Endothelial cell of umbilical vein (primary cell): ENCODE results near the gene COPS4. TPM values are rescaled to one million over a fixed set of nuclear protein-coding genes. Genes with fewer than 3 reads are reported as not detected.
"Not testable (repeated sequence)": the region's sequence is repeated elsewhere in the genome, so short reads cannot be mapped to it uniquely, and the experiment has no call there.

Source experiments
- BruUV-seq: library from RNA; stranded (reverse); fragments of 400-500 nt; replicated peaks from 2 replicates; lab custom pipeline; 2021; lab: Mats Ljungman, UMichigan
- CTCF ChIA-PET: fragments of 300-600, 350-600 bp; sonication (Branson Sonifier 250); formaldehyde crosslinking; loops from one replicate; lab custom pipeline; 2021; ENCODE audit warnings: antibody characterized with exemption, inconsistent platforms; lab: Charles Lee
- POLR2A ChIA-PET: fragments of 300-600, 350-600 bp; sonication (Branson Sonifier 250); formaldehyde crosslinking; loops from one replicate; lab custom pipeline; 2021; ENCODE audit warnings: antibody characterized with exemption, inconsistent platforms; lab: Charles Lee
- DNase-seq: peaks from one replicate; pipeline ENCODE4 v3.0.0-alpha.2; 2011; ENCODE audit warnings: low read depth, low spot score
- FAIRE-seq: peaks from 2 replicates; lab custom pipeline; 2011; peaks lifted over from hg19 to GRCh38; lab: Jason Lieb, UNC
- H2AFZ ChIP-seq: 2 replicates; pipeline ENCODE4 v1.6.0; 2012; ENCODE audit warnings: low read depth, low read length, control low read depth, inconsistent platforms
- H3K27ac ChIP-seq: 2 replicates; pipeline ENCODE4 v1.5.1; 2011; ENCODE audit warnings: low read depth, mild to moderate bottlenecking, control low read depth, low read length, moderate library complexity; ENCODE audit not compliant: insufficient read depth
- H3K27me3 ChIP-seq, 2 experiments: 2 replicates each; pipeline versions ENCODE4 v1.6.0 to v1.6.1; 2011; ENCODE audit warnings: low read length in 2 of 2, mixed read lengths in 1 of 2; ENCODE audit not compliant: control insufficient read depth in 2 of 2, insufficient read depth in 2 of 2
- H3K36me3 ChIP-seq, 2 experiments: 2 replicates in 1 of 2; 3 replicates in 1 of 2; pipeline ENCODE4 v1.5.1; 2011; ENCODE audit warnings: low read length in 2 of 2, mild to moderate bottlenecking in 1 of 2, moderate library complexity in 1 of 2; ENCODE audit not compliant: control insufficient read depth in 2 of 2, insufficient read depth in 2 of 2; ENCODE audit errors: extremely low read depth in 1 of 2
- H3K4me1 ChIP-seq: 3 replicates; pipeline ENCODE4 v1.5.1; 2011; ENCODE audit warnings: mild to moderate bottlenecking, low read length; ENCODE audit not compliant: control insufficient read depth, insufficient read depth; ENCODE audit errors: extremely low read depth
- H3K4me2 ChIP-seq: 2 replicates; pipeline ENCODE4 v1.6.1; 2011; ENCODE audit warnings: low read length, control low read depth, mixed read lengths; ENCODE audit not compliant: insufficient read depth
- H3K4me3 ChIP-seq, 3 experiments: fragments of 200-600 bp in 1 of 3; sonication (generic), shearing (Covaris generic) in 1 of 3; replicated peaks in 1 of 3; 2 replicates each; pipeline ENCODE4 v1.5.1; 2011 to 2016; ENCODE audit warnings: control low read depth in 3 of 3, low read length in 3 of 3, mild to moderate bottlenecking in 2 of 3, inconsistent platforms in 1 of 3, low read depth in 1 of 3, moderate library complexity in 1 of 3; ENCODE audit not compliant: insufficient read depth in 1 of 3
- H3K79me2 ChIP-seq: 2 replicates; pipeline ENCODE4 v1.6.0; 2012; ENCODE audit warnings: low read length, inconsistent platforms; ENCODE audit not compliant: control insufficient read depth, insufficient read depth
- H3K9ac ChIP-seq: replicated peaks from 2 replicates; pipeline ENCODE3; 2011; ENCODE audit warnings: low read length, control low read depth; ENCODE audit not compliant: insufficient read depth; ENCODE audit errors: extremely low read depth
- H3K9me1 ChIP-seq: replicated peaks from 3 replicates; pipeline ENCODE4 v1.6.0; 2011; ENCODE audit warnings: mild to moderate bottlenecking, low read length; ENCODE audit not compliant: control insufficient read depth, insufficient read depth; ENCODE audit errors: extremely low read depth
- H3K9me3 ChIP-seq: replicated peaks from 2 replicates; pipeline ENCODE4 v1.5.1; 2012; ENCODE audit warnings: low read length, inconsistent platforms; ENCODE audit not compliant: control insufficient read depth, insufficient read depth
- H4K20me1 ChIP-seq: replicated peaks from 2 replicates; pipeline ENCODE3; 2011; ENCODE audit warnings: mild to moderate bottlenecking, low read length; ENCODE audit not compliant: control insufficient read depth, insufficient read depth; ENCODE audit errors: extremely low read depth
- CTCF ChIP-seq, 2 donors: IDR thresholded peaks; 1 replicate in 1 of 2; 2 replicates in 1 of 2; pipeline ENCODE4 v1.5.1; 2011; ENCODE audit warnings: low read length in 2 of 2, mild to moderate bottlenecking in 2 of 2, moderate library complexity in 2 of 2, control low read depth in 1 of 2, inconsistent platforms in 1 of 2, low read depth in 1 of 2; ENCODE audit not compliant: insufficient read depth in 1 of 2; ENCODE audit errors: extremely low read depth in 1 of 2
- MYC ChIP-seq: IDR thresholded peaks from one replicate; pipeline ENCODE4 v1.6.1; 2011; ENCODE audit warnings: mild to moderate bottlenecking, low read depth, low read length
- POLR2AphosphoS5 ChIP-seq: IDR thresholded peaks from 2 replicates; pipeline ENCODE4 v1.6.1; 2012; ENCODE audit warnings: low read depth, mild to moderate bottlenecking, control low read depth, low read length, moderate library complexity; ENCODE audit not compliant: insufficient read depth
- dilution Hi-C: fragments of 300-500 bp; cut with MboI; formaldehyde crosslinking; loops from one replicate; pipeline ENCODE4 v1.15.0; 2019; ENCODE audit warnings: low sequenced_read_pairs; ENCODE audit not compliant: extremely low pct_ligation_motif_present
- intact Hi-C: fragments of 100-400 bp; cut with micrococcal nuclease; formaldehyde crosslinking; loops from one replicate; pipeline ENCODE4 v1.10.0; 2022
- polyA plus RNA-seq, 4 experiments: library from polyadenylated mRNA; depleted of rRNA in 3 of 4; stranded (reverse) in 3 of 4; unstranded in 1 of 4; fragments of >200 nt; gene quantifications; 2 replicates each; pipeline versions ENCODE4 v1.2.1 to v1.2.3, GENCODE V29; 2011 to 2012; ENCODE audit warnings: missing spikeins in 1 of 4
- total RNA-seq: library from RNA; stranded (reverse); gene quantifications from 2 replicates; pipeline ENCODE4 v1.2.3, GENCODE V29; 2021

The COPS4 gene
- total and polyA plus RNA-seq, 2 donors (not counting 3 experiments of a cell fraction or from before 2014, with no cell fraction given), result 29.8 to 53.0 TPM

- Histone ChIP-seq H3K36me3 (no peaks in the 10 kb centered on the region), H3K27ac (no peak overlapping the region), H4K20me1 (no peaks in the 10 kb centered on the region), H3K9me3 (no peaks in the 10 kb centered on the region), H3K79me2 (peaks cover 44% of the 10 kb centered on the region), H2AFZ (no peak overlapping the region), H3K4me1 (no peaks in the 10 kb centered on the region), H3K4me2 (no peak overlapping the region), H3K27me3 (no peaks in the 10 kb centered on the region), H3K9me1 (no peaks in the 10 kb centered on the region), H3K4me3 (no peak overlapping the region), H3K9ac (no peak overlapping the region)
- intact Hi-C loops (no loop called here), dilution Hi-C loops (no loop called here)
- CTCF ChIA-PET, result no interaction called here
- no TSS peak for BruUV-seq
- no peak for FAIRE-seq
- POLR2A ChIA-PET, result no interaction called here
- no peak for TF ChIP-seq MYC
- no peak for TF ChIP-seq POLR2AphosphoS5
- no peak for DNase-seq
These were observed 36.1 kb upstream of the COPS4 start for GRCh38 chr4:82998898-82999297.

GRCh38 chr4:83002329-83002728 lies 32.7 kb upstream of the COPS4 start:
- Histone ChIP-seq H3K4me1 (no peaks in the 10 kb centered on the region), H3K4me3 (no peak overlapping the region), H3K27ac (no peak overlapping the region), H3K79me2 (peaks cover 63% of the 10 kb centered on the region), H3K9me1 (no peaks in the 10 kb centered on the region), H3K27me3 (no peaks in the 10 kb centered on the region), H3K9me3 (no peaks in the 10 kb centered on the region), H4K20me1 (no peaks in the 10 kb centered on the region), H3K9ac (no peak overlapping the region), H2AFZ (no peak overlapping the region), H3K36me3 (no peaks in the 10 kb centered on the region), H3K4me2 (no peak overlapping the region)
- TF ChIP-seq MYC, result no peak
- no peak for TF ChIP-seq CTCF (IDR thresholded peaks at IDR 0.05; ENCODE audit: extremely low read depth in 1 of 2, insufficient read depth in 1 of 2, low read depth in 1 of 2, low read length in 2 of 2)
- dilution Hi-C loops, result no loop called here
- ChIA-PET CTCF (interaction anchor here (0.6 to 0.9 kb wide), 2 partner anchors 11 to 70 kb away, joined by 3 read pairs; no protein-coding TSS in a partner anchor), POLR2A (no interaction called here)
- no TSS peak for BruUV-seq
- intact Hi-C loops, result no loop called here
- no peak for DNase-seq
- FAIRE-seq, result no peak

GRCh38 chr4:83003044-83003791 lies 31.8 kb upstream of the COPS4 start:
- H3K9me3 ChIP-seq, H3K9ac ChIP-seq, H3K27me3 ChIP-seq, intact Hi-C loops, H3K27ac ChIP-seq, H3K4me1 ChIP-seq, H4K20me1 ChIP-seq, H2AFZ ChIP-seq, H3K36me3 ChIP-seq, DNase-seq, dilution Hi-C loops, POLR2A ChIA-PET, FAIRE-seq, H3K4me2 ChIP-seq, H3K4me3 ChIP-seq, H3K9me1 ChIP-seq, BruUV-seq: not testable (repeated sequence)
- CTCF ChIA-PET, result interaction anchor here (0.6 to 1.1 kb wide), 5 partner anchors 9 to 69 kb away, joined by 3 to 4 read pairs (median 3); no protein-coding TSS in a partner anchor
- H3K79me2 ChIP-seq, result peaks cover 69% of the 10 kb centered on the region
